Stimulated activated CD4-positive, alpha-beta T cell treated with anti-CD3 and anti-CD28 coated beads, Interleukin-12 subunit alpha, Interleukin-12 subunit beta, amount 100 ng/mL, for 48 hours (primary cell): ENCODE measurements around the gene PTPN14.
"Not testable (repeated sequence)": the region's sequence is repeated elsewhere in the genome, so short reads cannot be mapped to it uniquely, and the experiment has no call there.

ENCODE experiments used
- DNase-seq, 3 donors: peaks; one replicate each; pipeline ENCODE4 v3.0.0-alpha.2; 2020; ENCODE audit warnings: low read depth in 2 of 3, low spot score in 1 of 3

Gene PTPN14

GRCh38 chr1:214513394-214513793 lies 38.0 kb downstream of the PTPN14 start:
- DNase-seq = no peak

DNA sequence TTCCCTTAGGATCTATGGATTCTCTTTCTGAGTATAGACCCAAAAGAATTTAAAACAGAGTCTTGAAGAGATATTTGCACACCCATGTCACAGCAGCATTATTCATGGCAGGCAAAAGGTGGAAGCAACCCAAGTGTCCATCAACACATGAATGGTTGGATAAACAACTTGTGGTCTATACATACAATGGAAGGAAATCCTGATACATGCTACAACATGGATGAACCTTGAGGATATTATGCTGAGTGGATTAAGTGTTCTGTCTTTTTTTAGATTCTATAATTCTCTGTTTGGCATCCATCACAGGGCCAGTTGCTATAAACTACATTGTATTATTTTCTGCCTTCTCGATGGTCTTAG lies 39.8 kb downstream of the PTPN14 start:
- DNase-seq = no peak

- no peak for DNase-seq
These were observed 40.3 kb downstream of the PTPN14 start for GRCh38 chr1:214510914-214511638.

DNA sequence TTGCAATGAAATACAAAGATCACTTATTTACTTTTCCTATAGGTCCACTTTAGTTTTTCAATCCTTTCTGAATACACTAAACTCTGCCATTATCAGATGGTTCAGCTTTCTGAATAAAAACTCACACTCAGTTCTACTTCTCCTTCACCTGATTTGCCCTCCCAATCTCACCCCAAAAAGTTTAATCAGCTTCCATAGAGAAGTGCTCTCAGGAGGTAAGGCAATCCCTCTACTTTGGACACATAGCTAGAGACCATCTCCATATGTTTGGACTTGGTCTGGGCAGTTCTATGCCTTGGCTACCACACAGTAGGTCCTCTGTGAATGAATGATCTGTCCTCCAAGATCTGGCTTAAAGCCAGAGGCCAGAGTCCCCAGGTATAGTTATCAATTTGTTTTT lies 40.9 kb downstream of the PTPN14 start:
- no peak for DNase-seq

DNA sequence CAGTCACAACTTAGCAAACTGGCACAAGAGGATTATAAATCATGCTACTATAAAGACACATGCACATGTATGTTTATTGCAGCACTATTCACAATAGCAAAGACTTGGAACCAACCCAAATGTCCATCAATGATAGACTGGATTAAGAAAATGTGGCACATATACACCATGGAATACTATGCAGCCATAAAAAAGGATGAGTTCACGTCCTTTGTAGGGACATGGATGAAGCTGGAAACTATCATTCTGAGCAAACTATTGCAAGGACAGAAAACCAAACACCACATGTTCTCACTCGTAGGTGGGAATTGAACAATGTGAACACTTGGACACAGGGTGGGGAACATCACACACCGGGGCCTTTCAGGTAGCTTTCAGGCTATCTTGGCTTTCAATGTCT lies 41.8 kb downstream of the PTPN14 start:
- DNase-seq = not testable (repeated sequence)

DNA sequence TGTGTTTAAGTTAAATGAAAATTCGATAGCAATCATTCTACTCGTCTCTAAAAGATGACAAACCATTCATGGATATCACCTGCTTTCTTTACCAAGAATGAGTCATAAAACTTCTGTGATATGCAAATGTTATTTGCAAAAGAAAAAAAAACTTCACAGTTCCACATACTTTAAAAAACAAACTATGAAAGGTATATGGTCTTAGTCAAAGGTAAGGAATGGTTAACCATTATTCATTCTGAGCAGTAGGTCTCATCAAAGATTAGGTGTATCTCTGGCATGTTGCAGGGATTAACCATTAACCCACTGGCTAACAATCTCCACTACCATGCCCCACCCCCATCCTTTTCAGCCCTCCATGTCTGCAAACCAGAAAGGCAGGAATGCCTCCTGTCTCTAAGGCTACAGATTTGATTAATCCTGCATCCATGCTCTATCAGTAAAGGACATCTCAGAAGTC lies 44.4 kb downstream of the PTPN14 start:
- no peak for DNase-seq

GRCh38 chr1:214505134-214505533 lies 46.3 kb downstream of the PTPN14 start:
- no peak for DNase-seq

GRCh38 chr1:214504330-214504729 lies 47.1 kb downstream of the PTPN14 start:
- no peak for DNase-seq

- no peak for DNase-seq
These were observed 47.8 kb downstream of the PTPN14 start for GRCh38 chr1:214503553-214503952.

GRCh38 chr1:214500340-214501055 lies 50.9 kb downstream of the PTPN14 start:
- no peak for DNase-seq

GRCh38 chr1:214499732-214500131 lies 51.7 kb downstream of the PTPN14 start:
- DNase-seq = no peak

DNA sequence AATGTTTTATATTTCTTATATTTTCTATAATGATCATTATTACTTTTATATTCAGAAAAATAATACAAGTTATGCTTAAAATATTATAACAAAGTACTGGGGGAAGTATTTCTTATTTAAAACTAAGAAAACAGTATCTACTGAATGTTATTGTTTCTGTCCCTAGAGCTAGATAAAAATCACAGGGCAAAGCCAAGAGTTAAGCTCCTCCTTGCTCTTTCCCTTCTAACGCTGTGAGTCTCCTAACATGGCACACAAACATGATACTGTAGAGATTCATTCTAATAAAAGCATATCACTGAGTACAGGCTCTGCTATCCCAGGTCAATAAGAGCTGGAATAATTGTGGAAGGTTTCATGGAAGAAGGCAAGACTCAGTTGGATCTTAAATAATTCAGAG lies 53.4 kb downstream of the PTPN14 start:
- no peak for DNase-seq

- DNase-seq = no peak
These were observed 55.3 kb downstream of the PTPN14 start for GRCh38 chr1:214496126-214496525.

DNA sequence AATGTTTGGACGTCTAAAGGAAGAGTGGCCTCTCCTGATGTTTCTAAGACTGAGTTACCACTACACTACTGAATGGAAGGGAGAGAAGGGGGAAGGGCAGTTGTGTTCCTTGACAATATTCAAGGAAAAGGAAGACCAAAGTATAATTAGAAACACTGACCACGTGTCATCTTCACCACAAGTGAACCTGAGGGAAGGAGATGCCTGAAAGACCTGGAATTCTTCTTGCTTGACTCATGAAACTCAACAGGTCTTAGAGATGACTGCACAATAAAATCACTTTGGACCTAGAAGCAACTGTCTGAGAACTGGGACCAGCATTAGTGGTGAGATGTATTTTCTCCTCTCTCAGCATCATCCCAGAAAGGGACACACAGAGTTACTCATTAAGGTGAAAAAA lies 56.7 kb downstream of the PTPN14 start:
- no peak for DNase-seq

DNA sequence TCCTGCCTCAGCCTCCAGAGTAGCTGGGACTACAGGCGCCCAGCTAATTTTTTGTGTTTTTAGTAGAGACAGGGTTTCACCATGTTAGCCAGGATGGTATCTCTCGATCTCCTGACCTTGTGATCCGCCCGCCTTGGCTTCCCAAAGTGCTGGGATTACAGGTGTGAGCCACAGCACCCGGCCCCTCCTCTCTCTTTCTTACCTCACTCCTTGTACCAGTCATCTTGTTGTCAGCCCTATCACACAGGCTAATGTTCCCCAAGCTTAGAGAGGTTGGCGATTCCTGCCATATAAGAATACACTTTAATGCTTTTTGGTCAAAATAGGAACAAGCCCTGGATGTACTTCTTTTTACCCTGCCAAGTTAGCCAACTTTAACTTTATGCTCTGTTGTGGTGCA lies 57.2 kb downstream of the PTPN14 start:
- not testable (repeated sequence) for DNase-seq

DNA sequence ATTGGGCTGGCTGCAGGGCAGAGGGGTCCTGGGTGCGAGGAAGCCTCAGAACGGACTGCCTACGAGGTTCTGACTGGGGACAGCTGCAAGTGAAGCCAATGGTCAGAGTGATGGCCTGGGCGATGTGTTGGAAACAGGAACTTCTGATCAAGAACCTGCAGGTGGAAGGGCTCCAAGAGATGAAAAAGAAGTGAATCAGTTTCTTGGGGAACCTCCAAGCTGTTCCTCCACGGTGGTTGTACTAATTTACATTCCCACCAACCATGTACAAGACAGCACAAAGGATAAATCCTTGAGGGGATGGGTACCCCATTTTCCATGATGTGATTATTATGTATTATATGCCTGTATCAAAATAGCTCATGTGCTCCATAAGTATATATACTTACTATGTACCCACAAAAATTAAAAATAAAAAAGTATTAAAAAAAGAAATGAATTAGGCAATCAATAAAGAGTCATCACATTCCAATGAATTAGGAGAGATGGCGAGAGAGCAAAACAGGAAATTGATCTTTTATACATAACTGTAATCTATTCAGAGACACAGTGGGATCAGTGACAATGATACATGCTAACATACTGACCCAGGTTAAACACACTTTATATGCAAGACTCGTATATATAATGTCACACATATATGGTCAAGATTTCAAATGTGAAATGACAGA lies 58.1 kb downstream of the PTPN14 start:
- DNase-seq = no peak

DNA sequence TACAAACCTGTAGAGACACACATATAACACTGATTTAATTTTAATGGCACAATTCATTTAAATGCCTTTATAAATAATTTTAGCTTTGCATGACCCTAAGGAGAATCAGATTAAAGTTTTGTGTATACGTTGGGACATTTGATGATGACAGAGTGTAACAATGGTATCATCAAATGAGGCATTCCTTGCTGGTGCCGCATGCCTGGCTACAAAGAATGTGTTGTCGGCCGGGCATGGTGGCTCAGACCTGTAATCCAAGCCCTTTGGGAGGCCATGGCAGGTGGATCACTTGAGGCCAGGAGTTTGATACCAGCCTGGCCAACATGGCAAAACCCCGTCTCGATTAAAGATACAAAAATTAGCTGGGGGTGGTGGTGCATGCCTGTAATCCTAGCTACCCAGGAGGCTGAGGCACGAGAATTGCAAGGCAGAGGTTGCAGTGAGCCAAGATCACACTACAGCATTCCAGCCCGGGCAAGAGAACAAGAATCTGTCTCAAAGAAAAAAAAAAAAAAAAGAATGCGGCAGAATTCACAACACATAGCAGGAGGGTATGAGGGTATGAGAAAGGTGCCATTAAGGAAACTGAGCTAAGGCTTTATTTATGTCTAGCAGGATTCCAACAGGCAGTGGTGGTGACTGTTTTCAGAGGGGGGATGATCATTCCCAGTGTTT lies 58.9 kb downstream of the PTPN14 start:
- no peak for DNase-seq

DNA sequence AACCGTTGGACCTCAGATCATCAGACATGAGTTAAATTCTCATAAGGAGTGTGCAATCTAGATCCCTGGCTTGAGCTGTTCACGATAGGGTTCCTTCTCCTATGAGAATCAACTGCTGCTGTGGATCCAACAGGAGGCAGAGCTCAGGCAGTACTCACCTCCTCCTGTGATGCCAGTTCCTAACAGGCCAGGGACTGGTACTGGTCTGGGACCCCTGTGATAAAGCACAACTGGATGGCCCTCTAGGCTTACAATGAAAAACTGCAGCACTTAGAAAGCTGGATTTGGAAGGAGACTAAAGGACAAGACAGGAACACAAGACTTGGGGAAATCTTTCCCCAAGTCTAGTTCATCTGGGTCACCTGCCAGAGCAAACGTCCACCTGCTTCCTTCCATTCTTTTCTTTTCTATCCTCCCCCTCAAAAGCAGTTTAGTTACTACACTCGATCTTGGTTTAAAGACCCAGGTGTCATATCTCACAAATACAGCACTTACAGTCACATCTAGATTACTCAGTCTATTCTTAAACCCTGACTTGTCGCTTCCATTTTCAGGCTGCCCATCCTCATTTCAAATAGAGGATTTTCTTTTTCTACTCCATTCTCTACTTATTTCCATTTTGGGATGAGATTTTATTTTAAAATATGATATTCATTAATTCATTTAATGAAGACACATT lies 59.8 kb downstream of the PTPN14 start:
- DNase-seq = no peak

GRCh38 chr1:214485151-214485550 lies 66.3 kb downstream of the PTPN14 start:
- no peak for DNase-seq

DNA sequence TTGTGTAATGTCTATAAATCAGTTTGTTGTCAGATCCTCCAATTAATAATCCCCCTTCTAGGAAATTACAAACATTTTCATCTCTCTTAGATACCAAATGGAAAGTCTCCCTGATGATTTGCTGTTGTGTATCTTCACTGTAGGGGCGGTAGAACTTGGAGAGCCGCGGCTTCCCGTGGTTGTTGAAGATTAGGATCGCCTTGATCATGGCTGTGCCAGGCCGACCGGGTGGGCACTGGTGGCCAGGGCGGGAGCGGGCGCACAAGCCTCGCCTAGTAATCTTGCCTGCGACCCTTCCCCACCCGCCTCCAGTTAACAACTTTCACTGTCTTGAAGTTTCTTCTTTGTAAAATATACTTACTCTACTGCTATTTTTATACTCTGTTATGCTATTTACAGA lies 68.2 kb downstream of the PTPN14 start:
- DNase-seq = not testable (repeated sequence)

DNA sequence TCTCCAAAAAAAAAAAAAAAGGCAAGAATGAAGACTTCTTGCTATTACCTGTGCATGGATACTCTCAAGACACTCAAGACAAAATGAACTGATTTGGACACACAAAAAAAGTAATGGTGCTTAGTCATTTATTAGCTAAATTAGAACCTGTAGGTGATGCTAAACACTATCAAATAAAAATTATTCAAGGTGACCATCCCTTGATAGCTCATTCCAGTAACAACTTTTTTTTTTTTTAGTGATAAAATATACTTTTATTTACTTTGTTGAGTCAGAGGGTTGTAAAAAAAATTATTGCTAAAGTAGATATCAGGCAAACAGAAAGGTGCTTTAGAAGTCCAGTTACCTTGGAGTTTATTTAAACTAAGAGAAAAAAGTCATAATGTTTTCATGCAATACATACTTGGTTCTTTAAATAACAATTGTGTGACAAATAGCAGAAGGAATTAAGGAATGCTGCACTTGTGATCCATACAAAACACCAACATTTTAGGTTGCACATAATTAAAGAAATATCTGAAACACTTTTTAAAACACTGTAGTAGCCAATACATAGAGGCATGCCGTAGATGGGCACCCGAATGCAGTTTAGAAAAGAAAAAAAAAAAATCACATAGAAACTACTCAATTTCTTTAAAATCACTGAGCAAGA lies 69.3 kb downstream of the PTPN14 start:
- DNase-seq = not testable (repeated sequence)
